HEK293 (cell line): Measurements from ENCODE around the gene SPOCK3.

Source experiments
- CTCF ChIP-seq: fragments of 450-650 bp; formaldehyde crosslinking; IDR thresholded peaks from 2 replicates; pipeline ENCODE4 v1.5.1; 2016; ENCODE audit warnings: missing biosample characterization, missing genetic modification characterization
- KLF16 ChIP-seq: fragments of 450-650 bp; formaldehyde crosslinking; IDR thresholded peaks from 2 replicates; pipeline ENCODE4 v1.5.1; 2017; ENCODE audit warnings: missing biosample characterization, missing genetic modification characterization
- KLF7 ChIP-seq: fragments of 450-650 bp; formaldehyde crosslinking; IDR thresholded peaks from 2 replicates; pipeline ENCODE4 v1.5.1; 2016; ENCODE audit warnings: missing biosample characterization, missing genetic modification characterization, borderline replicate concordance
- KLF8 ChIP-seq: fragments of 450-650 bp; formaldehyde crosslinking; IDR thresholded peaks from 2 replicates; pipeline ENCODE4 v1.5.1; 2016; ENCODE audit warnings: missing biosample characterization, missing genetic modification characterization
- PBX3 ChIP-seq: sonication (generic); formaldehyde crosslinking; IDR thresholded peaks from 2 replicates; pipeline ENCODE4 v1.8.1; 2022; ENCODE audit warnings: mild to moderate bottlenecking, moderate library complexity, missing genetic modification reagents
- REST ChIP-seq: fragments of 450-650 bp; formaldehyde crosslinking; IDR thresholded peaks from 2 replicates; pipeline ENCODE4 v1.5.1; 2016; ENCODE audit warnings: missing biosample characterization, missing genetic modification characterization
- SP2 ChIP-seq: fragments of 450-650 bp; formaldehyde crosslinking; IDR thresholded peaks from 2 replicates; pipeline ENCODE4 v1.5.1; 2016; ENCODE audit warnings: missing biosample characterization, missing genetic modification characterization
- WT1 ChIP-seq: fragments of 450-650 bp; formaldehyde crosslinking; IDR thresholded peaks from 2 replicates; pipeline ENCODE4 v1.5.1; 2016; ENCODE audit warnings: missing biosample characterization, missing genetic modification characterization
- ZEB2 ChIP-seq: fragments of 450-650 bp; formaldehyde crosslinking; IDR thresholded peaks from 2 replicates; pipeline ENCODE4 v1.5.1; 2016; ENCODE audit warnings: missing biosample characterization, missing genetic modification characterization
- ZFP41 ChIP-seq: fragments of 450-650 bp; formaldehyde crosslinking; IDR thresholded peaks from 2 replicates; pipeline ENCODE4 v1.5.1; 2016; ENCODE audit warnings: missing biosample characterization, missing genetic modification characterization, borderline replicate concordance
- ZNF138 ChIP-seq: fragments of 450-650 bp; formaldehyde crosslinking; IDR thresholded peaks from 2 replicates; pipeline ENCODE4 v1.5.1; 2016; ENCODE audit warnings: missing biosample characterization, missing genetic modification characterization, borderline replicate concordance
- ZNF623 ChIP-seq: fragments of 450-650 bp; formaldehyde crosslinking; IDR thresholded peaks from 2 replicates; pipeline ENCODE4 v1.5.1; 2016; ENCODE audit warnings: missing biosample characterization, missing genetic modification characterization

- TF ChIP-seq ZNF623 (tag by site-specific recombination) (no peak), SP2 (tag by site-specific recombination) (no peak), ZFP41 (tag by site-specific recombination) (no peak), CTCF (no peak), KLF16 (tag by site-specific recombination) (no peak), KLF8 (tag by site-specific recombination) (no peak), PBX3 (CRISPR knock-in tag) (no peak), KLF7 (no peak), REST (tag by site-specific recombination) (no peak), ZNF138 (tag by site-specific recombination) (no peak), ZEB2 (tag by site-specific recombination) (no peak), WT1 (tag by site-specific recombination) (no peak)
These were observed 425.9 kb downstream of the SPOCK3 start for GRCh38 chr4:166808380-166808779.
